ENCODE measurements around the gene TRIM49D1. TPM values are rescaled to one million over a fixed set of nuclear protein-coding genes. Genes with fewer than 3 reads are reported as not detected.
"Not testable (repeated sequence)": the region's sequence is repeated elsewhere in the genome, so short reads cannot be mapped to it uniquely, and the experiment has no call there.

The TRIM49D1 gene
- total and polyA plus RNA-seq, 4 donors = not detected

- not testable (repeated sequence) for H3K4me1 ChIP-seq (ENCODE audit: control insufficient read depth, insufficient read depth, low read length); H3K9me3 ChIP-seq (ENCODE audit: control insufficient read depth, insufficient read depth, low read length); H3K27me3 ChIP-seq (ENCODE audit: control insufficient read depth, insufficient read depth, low read length); H3K27ac ChIP-seq (ENCODE audit: low read depth, low read length); H3K36me3 ChIP-seq (ENCODE audit: control insufficient read depth, insufficient read depth, low read length)
- WGBS (ENCODE audit: insufficient coverage) = 6% methylated on average over 22 of the region's 66 CpGs
- peak in 3 of 6 donors; percentile 0 to 64 (median 36) for DNase-seq (ENCODE audit: low read depth in 4 of 6, low spot score in 6 of 6)
- H3K4me3 ChIP-seq (ENCODE audit: low read depth, low read length) = peak overlapping the region; percentile 16
Observed at GRCh38 chr11:89863906-89864704, 57.9 kb downstream of the TRIM49D1 start.

Small RNA genes within 50 kb of the gene (small RNA-seq; reads per million reads assigned to genes)
- not detected for gene AP004607.1 (ENCODE audit: low replicate concordance)

Other genes starting within 250 kb of the TRIM49D1 start
- gene TRIM77, start 211.9 kb downstream of the TRIM49D1 start, total RNA-seq = not detected
- gene TRIM77, start 211.9 kb downstream of the TRIM49D1 start, polyA plus RNA-seq (ENCODE audit: insufficient read length in 2 of 2) = not detected
- not detected for gene TRIM49, start 113.7 kb downstream of the TRIM49D1 start, total RNA-seq
- gene TRIM49, start 113.7 kb downstream of the TRIM49D1 start, polyA plus RNA-seq (ENCODE audit: insufficient read length in 2 of 2) = not detected
- gene TRIM64B, start 43.8 kb downstream of the TRIM49D1 start, total RNA-seq = not detected
- under 1 TPM in 1 of 2 donors, not detected in 1; 0.09 TPM for gene TRIM64B, start 43.8 kb downstream of the TRIM49D1 start, polyA plus RNA-seq (ENCODE audit: insufficient read length in 2 of 2)
- gene TRIM49D2, start 1.8 kb upstream of the TRIM49D1 start, total RNA-seq = not detected
- gene TRIM49D2, start 1.8 kb upstream of the TRIM49D1 start, polyA plus RNA-seq (ENCODE audit: insufficient read length in 2 of 2) = not detected
- gene TRIM64, start 43.8 kb upstream of the TRIM49D1 start, total RNA-seq = not detected
- gene TRIM64, start 43.8 kb upstream of the TRIM49D1 start, polyA plus RNA-seq (ENCODE audit: insufficient read length in 2 of 2) = not detected
- under 1 TPM in 1 of 2 donors, not detected in 1; 0.10 TPM for gene TRIM49C, start 108.9 kb upstream of the TRIM49D1 start, total RNA-seq
- gene TRIM49C, start 108.9 kb upstream of the TRIM49D1 start, polyA plus RNA-seq (ENCODE audit: insufficient read length in 2 of 2) = not detected
- gene UBTFL1, start 163.7 kb upstream of the TRIM49D1 start, total RNA-seq = not detected
- not detected for gene UBTFL1, start 163.7 kb upstream of the TRIM49D1 start, polyA plus RNA-seq (ENCODE audit: insufficient read length in 2 of 2)
- 10 to 100 TPM; 20.3 to 28.1 TPM for gene NAALAD2, start 212.4 kb upstream of the TRIM49D1 start, total RNA-seq
- gene NAALAD2, start 212.4 kb upstream of the TRIM49D1 start, polyA plus RNA-seq (ENCODE audit: insufficient read length in 2 of 2) = 10 to 100 TPM; 21.8 to 23.7 TPM